Mononuclear cell (primary cell): Measurements from ENCODE around the gene PON3. TPM values are rescaled to one million over a fixed set of nuclear protein-coding genes. Genes with fewer than 3 reads are reported as not detected.

Source experiments
- H3K27me3 ChIP-seq: 2 replicates; pipeline ENCODE4 v1.6.0; 2011; ENCODE audit warnings: low read length, control low read depth; ENCODE audit not compliant: insufficient read depth
- H3K4me1 ChIP-seq: 2 replicates; pipeline ENCODE4 v1.5.1; 2011; ENCODE audit warnings: mild to moderate bottlenecking, low read length, control low read depth; ENCODE audit not compliant: insufficient read depth
- H3K4me3 ChIP-seq: 2 replicates; pipeline ENCODE4 v1.5.1; 2011; ENCODE audit warnings: mild to moderate bottlenecking, low read length, moderate library complexity
- H3K9me3 ChIP-seq: 2 replicates; pipeline ENCODE4 v1.5.1; 2011; ENCODE audit warnings: low read depth, mild to moderate bottlenecking, control low read depth, low read length
- total RNA-seq: library from RNA; depleted of rRNA; stranded (reverse); fragments of >200 nt; gene quantifications from one replicate; pipeline ENCODE4 v1.2.3, GENCODE V29; 2012

PON3 gene
- total RNA-seq, 1 donor = not detected

- H3K4me1 ChIP-seq = no peaks in the 10 kb centered on the region
These were observed 31.0 kb upstream of the PON3 start for GRCh38 chr7:95427166-95427565.

GRCh38 chr7:95425694-95426093 lies 29.5 kb upstream of the PON3 start:
- no peak overlapping the region for H3K4me3 ChIP-seq
- no peaks in the 10 kb centered on the region for H3K27me3 ChIP-seq
- H3K9me3 ChIP-seq = no peaks in the 10 kb centered on the region
- H3K4me1 ChIP-seq = no peaks in the 10 kb centered on the region

More at GRCh38 chr7:95427166-95427565, 31.0 kb upstream of the PON3 start:
- Histone ChIP-seq H3K4me3 (no peak overlapping the region), H3K27me3 (no peaks in the 10 kb centered on the region), H3K9me3 (no peaks in the 10 kb centered on the region)

GRCh38 chr7:95424716-95425115 lies 28.5 kb upstream of the PON3 start:
- Histone ChIP-seq H3K4me1 (no peaks in the 10 kb centered on the region), H3K9me3 (no peaks in the 10 kb centered on the region), H3K4me3 (no peak overlapping the region), H3K27me3 (no peaks in the 10 kb centered on the region)

GRCh38 chr7:95421847-95422444 lies 25.8 kb upstream of the PON3 start:
- no peaks in the 10 kb centered on the region for H3K27me3 ChIP-seq
- no peak overlapping the region for H3K4me3 ChIP-seq
- no peaks in the 10 kb centered on the region for H3K4me1 ChIP-seq
- H3K9me3 ChIP-seq = no peaks in the 10 kb centered on the region

GRCh38 chr7:95421000-95421846 lies 25.0 kb upstream of the PON3 start:
- H3K9me3 ChIP-seq = no peaks in the 10 kb centered on the region
- no peak overlapping the region for H3K4me3 ChIP-seq
- H3K27me3 ChIP-seq = no peaks in the 10 kb centered on the region
- H3K4me1 ChIP-seq = no peaks in the 10 kb centered on the region

- Histone ChIP-seq H3K4me1 (no peaks in the 10 kb centered on the region), H3K27me3 (no peaks in the 10 kb centered on the region), H3K9me3 (no peaks in the 10 kb centered on the region), H3K4me3 (no peak overlapping the region)
These were observed 15.9 kb upstream of the PON3 start for GRCh38 chr7:95412075-95412474.

- Histone ChIP-seq H3K27me3 (no peaks in the 10 kb centered on the region), H3K9me3 (no peaks in the 10 kb centered on the region), H3K4me3 (no peak overlapping the region), H3K4me1 (no peaks in the 10 kb centered on the region)
These were observed 15.5 kb upstream of the PON3 start for GRCh38 chr7:95411666-95412065.

GRCh38 chr7:95411036-95411435 lies 14.9 kb upstream of the PON3 start:
- H3K9me3 ChIP-seq = no peaks in the 10 kb centered on the region
- no peak overlapping the region for H3K4me3 ChIP-seq
- no peaks in the 10 kb centered on the region for H3K4me1 ChIP-seq

GRCh38 chr7:95407751-95408150 lies 11.6 kb upstream of the PON3 start:
- no peaks in the 10 kb centered on the region for H3K4me1 ChIP-seq
- H3K9me3 ChIP-seq = no peaks in the 10 kb centered on the region
- no peak overlapping the region for H3K4me3 ChIP-seq
- H3K27me3 ChIP-seq = no peaks in the 10 kb centered on the region

More at GRCh38 chr7:95411036-95411435, 14.9 kb upstream of the PON3 start:
- no peaks in the 10 kb centered on the region for H3K27me3 ChIP-seq

GRCh38 chr7:95405800-95406199 lies 9.6 kb upstream of the PON3 start:
- Histone ChIP-seq H3K4me3 (no peak overlapping the region), H3K9me3 (no peaks in the 10 kb centered on the region), H3K4me1 (no peaks in the 10 kb centered on the region), H3K27me3 (no peaks in the 10 kb centered on the region)

- no peaks in the 10 kb centered on the region for H3K27me3 ChIP-seq
- no peaks in the 10 kb centered on the region for H3K4me1 ChIP-seq
- no peak overlapping the region for H3K4me3 ChIP-seq
- no peaks in the 10 kb centered on the region for H3K9me3 ChIP-seq
These were observed 9.0 kb upstream of the PON3 start for GRCh38 chr7:95405208-95405607.

- H3K4me1 ChIP-seq = no peaks in the 10 kb centered on the region
- no peak overlapping the region for H3K4me3 ChIP-seq
- H3K27me3 ChIP-seq = no peaks in the 10 kb centered on the region
- no peaks in the 10 kb centered on the region for H3K9me3 ChIP-seq
These were observed 8.2 kb upstream of the PON3 start for GRCh38 chr7:95404316-95404865.

- no peaks in the 10 kb centered on the region for H3K9me3 ChIP-seq
- peaks cover 9% of the 10 kb centered on the region for H3K4me1 ChIP-seq
These were observed 2.2 kb upstream of the PON3 start for GRCh38 chr7:95398155-95398940.

GRCh38 chr7:95397381-95397780 lies 1.2 kb upstream of the PON3 start:
- no peaks in the 10 kb centered on the region for H3K9me3 ChIP-seq

More at GRCh38 chr7:95398155-95398940, 2.2 kb upstream of the PON3 start:
- Histone ChIP-seq H3K4me3 (no peak overlapping the region), H3K27me3 (peaks cover 38% of the 10 kb centered on the region)

GRCh38 chr7:95395755-95396135 lies 430 bp downstream of the PON3 start:
- Histone ChIP-seq H3K27me3 (peaks cover 48% of the 10 kb centered on the region), H3K4me3 (peak overlapping the region; percentile 12), H3K4me1 (peaks cover 9% of the 10 kb centered on the region), H3K9me3 (no peaks in the 10 kb centered on the region)

More at GRCh38 chr7:95397381-95397780, 1.2 kb upstream of the PON3 start:
- Histone ChIP-seq H3K4me3 (no peak overlapping the region), H3K4me1 (peaks cover 9% of the 10 kb centered on the region), H3K27me3 (peaks cover 45% of the 10 kb centered on the region)
